GM10248 (cell line): Measurements from ENCODE around the gene NTPCR.

ENCODE experiments used
- CTCF ChIA-PET: fragments of 300-600 bp; sonication (Branson Sonifier 250); formaldehyde crosslinking; extraction: SDS; loops from one replicate; lab custom pipeline; 2021; ENCODE audit warnings: antibody characterized with exemption; lab: Yijun Ruan, JAX
- POLR2A ChIA-PET: fragments of 350-650 bp; sonication (Branson Sonifier 250); formaldehyde crosslinking; extraction: SDS; loops from one replicate; lab custom pipeline; 2020; ENCODE audit warnings: antibody characterized with exemption; lab: Yijun Ruan, JAX
- DNase-seq: peaks from one replicate; pipeline ENCODE4 v3.0.0; 2012; ENCODE audit errors: extremely low spot score
- CTCF ChIP-seq: IDR thresholded peaks from 2 replicates; pipeline ENCODE4 v1.5.1; 2012; ENCODE audit warnings: mild to moderate bottlenecking, low read depth; ENCODE audit errors: extremely low read depth, missing control alignments, control extremely low read depth

NTPCR gene

GRCh38 chr1:232949636-232950196 is 695 bp upstream of the NTPCR start:
- ChIA-PET CTCF (no interaction called here), POLR2A (no interaction called here)
- TF ChIP-seq CTCF = no peak
- DNase-seq = no peak

- peak; percentile 27 for DNase-seq
- ChIA-PET CTCF (interaction anchor here (1.2 to 7.0 kb wide), 3 partner anchors 9 to 21 kb away, joined by 3 to 74 read pairs (median 5); no protein-coding TSS in a partner anchor), POLR2A (no interaction called here)
- TF ChIP-seq CTCF = no peak
Observed at GRCh38 chr1:232951180-232951579, 769 bp downstream of the NTPCR start.

- ChIA-PET POLR2A (no interaction called here), CTCF (interaction anchor here (1.2 to 7.0 kb wide), 4 partner anchors 10 to 267 kb away, joined by 3 to 74 read pairs (median 4); no protein-coding TSS in a partner anchor)
- no peak for TF ChIP-seq CTCF
- DNase-seq = no peak
Observed at GRCh38 chr1:232951605-232952004, 1.2 kb downstream of the NTPCR start.

- POLR2A ChIA-PET = interaction anchor here (0.5 kb wide), 1 partner anchor 1771 kb away, joined by 3 read pairs; no protein-coding TSS in a partner anchor
Observed at GRCh38 chr1:232952514-232953499, 2.4 kb downstream of the NTPCR start.

GRCh38 chr1:232954594-232955365 is 4.4 kb downstream of the NTPCR start:
- no peak for TF ChIP-seq CTCF
- ChIA-PET CTCF (interaction anchor here (0.7 to 7.0 kb wide), 2 partner anchors 12 to 17 kb away, joined by 3 to 74 read pairs; no protein-coding TSS in a partner anchor), POLR2A (no interaction called here)
- DNase-seq = no peak

More at GRCh38 chr1:232952514-232953499, 2.4 kb downstream of the NTPCR start:
- CTCF ChIA-PET = interaction anchor here (0.8 to 7.0 kb wide), 10 partner anchors 8 to 268 kb away, joined by 3 to 74 read pairs (median 4); no protein-coding TSS in a partner anchor
- peak; percentile 51 for DNase-seq
- peak; percentile 46 for TF ChIP-seq CTCF
